K562 (cell line): ENCODE results near the gene CABLES1. TPM values are rescaled to one million over a fixed set of nuclear protein-coding genes. Genes with fewer than 3 reads are reported as not detected.

Experiments
- ATAC-seq: fragments of 200-7000 bp; cut with Tn5 transposase; 3 replicates; pipeline ENCODE4 v1.9.1; 2020; ENCODE audit warnings: moderate library complexity
- BruUV-seq: library from RNA; stranded (reverse); fragments of 400-500 nt; replicated peaks from 2 replicates; lab custom pipeline; 2021; lab: Mats Ljungman, UMichigan
- CTCF ChIA-PET: fragments of 300-600 bp; formaldehyde crosslinking; extraction: SDS; loops from one replicate; lab custom pipeline; 2021; ENCODE audit warnings: low intra/inter-chr PET ratio; lab: Yijun Ruan, JAX
- POLR2A ChIA-PET: fragments of 300-600, 350-650 bp; sonication (Branson Sonifier 250); formaldehyde crosslinking; extraction: SDS; loops from one replicate; lab custom pipeline; 2021; ENCODE audit warnings: antibody characterized with exemption, inconsistent platforms; lab: Yijun Ruan, JAX
- DNase-seq, 4 experiments: peaks; one replicate each; pipeline versions ENCODE4 v3.0.0 to v3.0.0-alpha.2; 2011 to 2018; ENCODE audit warnings: low spot score in 3 of 4, mixed read lengths in 3 of 4; ENCODE audit errors: extremely low read depth in 1 of 4
- FAIRE-seq: peaks from 2 replicates; lab custom pipeline; 2011; peaks lifted over from hg19 to GRCh38; lab: Jason Lieb, UNC
- H2AFZ ChIP-seq: 2 replicates; pipeline ENCODE4 v1.6.0; 2011; ENCODE audit warnings: low read depth, low read length, control low read depth, inconsistent platforms
- H3K27ac ChIP-seq: fragments of 200-600 bp; 3 replicates; pipeline ENCODE4 v1.8.0; 2011; ENCODE audit warnings: low read depth, mild to moderate bottlenecking, control low read depth, inconsistent platforms, low read length, moderate library complexity, mixed read lengths; ENCODE audit errors: extremely low read depth
- H3K27me3 ChIP-seq, 2 experiments: fragments of 300-600 bp in 1 of 2; 2 replicates in 1 of 2; 3 replicates in 1 of 2; pipeline versions ENCODE4 v1.6.0 to v1.8.0; 2011; ENCODE audit warnings: inconsistent platforms in 2 of 2, low read length in 2 of 2, mild to moderate bottlenecking in 1 of 2, mixed read lengths in 1 of 2, moderate library complexity in 1 of 2; ENCODE audit not compliant: control insufficient read depth in 2 of 2, insufficient read depth in 2 of 2
- H3K36me3 ChIP-seq: fragments of 300-600 bp; 3 replicates; pipeline ENCODE4 v1.8.0; 2011; ENCODE audit warnings: mild to moderate bottlenecking, low read length, inconsistent platforms; ENCODE audit not compliant: control insufficient read depth, insufficient read depth
- H3K4me1 ChIP-seq, 2 experiments: fragments of 200-600 bp in 1 of 2; replicated peaks in 1 of 2; 2 replicates in 1 of 2; 3 replicates in 1 of 2; pipeline versions ENCODE4 v1.5.1 to v1.8.0; 2011; ENCODE audit warnings: inconsistent platforms in 2 of 2, low read length in 2 of 2, mild to moderate bottlenecking in 1 of 2, mixed read lengths in 1 of 2, moderate library complexity in 1 of 2; ENCODE audit not compliant: control insufficient read depth in 2 of 2, insufficient read depth in 2 of 2
- H3K4me2 ChIP-seq: 2 replicates; pipeline ENCODE4 v1.6.1; 2011; ENCODE audit warnings: low read length, control low read depth, inconsistent platforms, mixed read lengths; ENCODE audit not compliant: insufficient read depth
- H3K4me3 ChIP-seq: fragments of 200-600 bp; sonication (generic), shearing (Covaris generic); 2 replicates; pipeline ENCODE4 v1.5.1; 2016; ENCODE audit warnings: control low read depth, inconsistent platforms
- H3K79me2 ChIP-seq: fragments of 200-600 bp; 3 replicates; pipeline ENCODE4 v1.8.0; 2011; ENCODE audit warnings: low read length, inconsistent platforms; ENCODE audit not compliant: control insufficient read depth, insufficient read depth
- H3K9ac ChIP-seq, 2 experiments: 2 replicates each; pipeline versions ENCODE4 v1.6.0 to v1.6.1; 2011; ENCODE audit warnings: low read depth in 2 of 2, low read length in 2 of 2, control low read depth in 1 of 2, inconsistent platforms in 1 of 2, mild to moderate bottlenecking in 1 of 2, mixed read lengths in 1 of 2; ENCODE audit not compliant: insufficient read depth in 1 of 2
- H3K9me1 ChIP-seq: one replicate; pipeline ENCODE4 v1.6.0; 2011; ENCODE audit warnings: inconsistent platforms, mild to moderate bottlenecking, low read length, moderate library complexity; ENCODE audit not compliant: control insufficient read depth, insufficient read depth
- H3K9me3 ChIP-seq: replicated peaks from 2 replicates; pipeline ENCODE4 v1.5.1; 2011; ENCODE audit warnings: low read depth, low read length, inconsistent platforms; ENCODE audit not compliant: control insufficient read depth, insufficient read depth
- H4K20me1 ChIP-seq: replicated peaks from 2 replicates; pipeline ENCODE4 v1.6.1; 2011; ENCODE audit warnings: low read length, inconsistent platforms, mixed read lengths; ENCODE audit not compliant: control insufficient read depth, insufficient read depth
- ASH1L ChIP-seq: fragments of 450-650 bp; IDR thresholded peaks from 2 replicates; pipeline ENCODE4 v1.6.1; 2018; ENCODE audit warnings: borderline replicate concordance, mild to moderate bottlenecking, low read depth; ENCODE audit not compliant: partially characterized antibody
- CBFA2T2 ChIP-seq: fragments of 450-650 bp; conservative IDR thresholded peaks from 2 replicates; pipeline ENCODE4 v1.6.1; 2017; ENCODE audit warnings: mild to moderate bottlenecking
- CCAR2 ChIP-seq: fragments of 200-400 bp; formaldehyde crosslinking; IDR thresholded peaks from 2 replicates; pipeline ENCODE4 v1.6.1; 2017; ENCODE audit warnings: mild to moderate bottlenecking, low read depth, low read length
- DLX4 ChIP-seq: fragments of 250-450 bp; sonication (Bioruptor Pico); IDR thresholded peaks from 2 replicates; pipeline ENCODE4 v1.6.1; 2021; ENCODE audit warnings: mild to moderate bottlenecking
- EGR1 ChIP-seq: fragments of 450-650 bp; conservative IDR thresholded peaks from 2 replicates; pipeline ENCODE4 v1.6.1; 2017; ENCODE audit warnings: mild to moderate bottlenecking
- EP400 ChIP-seq: fragments of 450-650 bp; IDR thresholded peaks from 2 replicates; pipeline ENCODE4 v1.6.1; 2017; ENCODE audit warnings: antibody characterized with exemption, mild to moderate bottlenecking, moderate library complexity
- IFI16 ChIP-seq: fragments of 250-450 bp; sonication (Bioruptor Pico); IDR thresholded peaks from 2 replicates; pipeline ENCODE4 v2.1.2; 2022; ENCODE audit warnings: mild to moderate bottlenecking, inconsistent platforms
- MYNN ChIP-seq, 2 experiments: sonication (generic); formaldehyde crosslinking in 1 of 2; IDR thresholded peaks; 2 replicates each; pipeline versions ENCODE4 v1.5.0 to v1.6.1; 2016 to 2020; ENCODE audit warnings: antibody characterized with exemption in 1 of 2, missing genetic modification reagents in 1 of 2
- NEUROD1 ChIP-seq: fragments of 150-350 bp; IDR thresholded peaks from 2 replicates; pipeline ENCODE4 v1.6.1; 2014; ENCODE audit warnings: borderline replicate concordance, low read length, low read depth; ENCODE audit not compliant: partially characterized antibody
- NFE2L1 ChIP-seq: fragments of 450-650 bp; IDR thresholded peaks from 2 replicates; pipeline ENCODE4 v1.6.1; 2016; ENCODE audit warnings: missing genetic modification characterization, low read depth, mild to moderate bottlenecking, missing compliant biosample characterization, moderate library complexity, borderline replicate concordance
- SP2 ChIP-seq: IDR thresholded peaks from 2 replicates; pipeline ENCODE4 v1.6.1; 2011; ENCODE audit warnings: mild to moderate bottlenecking, low read depth, low read length, moderate library complexity; ENCODE audit not compliant: poor library complexity, severe bottlenecking; ENCODE audit errors: extremely low read depth
- SUPT5H ChIP-seq: fragments of 450-650 bp; IDR thresholded peaks from 2 replicates; pipeline ENCODE4 v1.6.1; 2016
- TAL1 ChIP-seq: fragments of 450-650 bp; IDR thresholded peaks from 2 replicates; pipeline ENCODE4 v1.6.1; 2016; ENCODE audit warnings: mild to moderate bottlenecking
- TBL1XR1 ChIP-seq, 2 experiments: IDR thresholded peaks; 2 replicates each; pipeline ENCODE4 v1.6.1; 2012; ENCODE audit warnings: improper control_type of control experiment in 2 of 2, low read length in 2 of 2, mild to moderate bottlenecking in 1 of 2
- TCF3 ChIP-seq: sonication (generic); formaldehyde crosslinking; IDR thresholded peaks from 2 replicates; pipeline ENCODE4 v1.4.0; 2020; ENCODE audit warnings: mild to moderate bottlenecking, missing genetic modification reagents
- TRIM24 ChIP-seq, 2 experiments: fragments of 450-650 bp; IDR thresholded peaks; 2 replicates each; pipeline ENCODE4 v1.6.1; 2016
- ZC3H8 ChIP-seq: fragments of 450-650 bp; IDR thresholded peaks from 2 replicates; pipeline ENCODE4 v1.6.1; 2017
- ZKSCAN8 ChIP-seq: fragments of 200-800 bp; sonication (Bioruptor generic); IDR thresholded peaks from 2 replicates; pipeline ENCODE4 v1.6.1; 2016; ENCODE audit warnings: missing genetic modification characterization, missing compliant biosample characterization
- ZNF133 ChIP-seq: fragments of 250-450 bp; sonication (Bioruptor Pico); IDR thresholded peaks from 2 replicates; pipeline ENCODE4 v1.4.0; 2020; ENCODE audit warnings: mild to moderate bottlenecking
- ZNF436 ChIP-seq: fragments of 250-450, 450-650 bp; sonication (Bioruptor Pico); formaldehyde crosslinking; IDR thresholded peaks from 2 replicates; pipeline ENCODE4 v1.7.0; 2020; ENCODE audit warnings: mild to moderate bottlenecking
- WGBS: fragments of 100-300 bp; shearing (Covaris generic); methylation state at CpG from one replicate; pipeline ENCODE4 v1.1.6; 2016; ENCODE audit warnings: low coverage, mixed read lengths; ENCODE audit not compliant: insufficient coverage; ENCODE audit errors: missing lambda C conversion rate; 5-methylcytosine and 5-hydroxymethylcytosine counted together
- in situ Hi-C: fragments of 300-500 bp; cut with MboI; formaldehyde crosslinking; loops from 4 replicates; pipeline ENCODE4 v1.15.0; 2018; ENCODE audit warnings: inconsistent platforms, mixed read lengths
- intact Hi-C: fragments of 100-400 bp; cut with micrococcal nuclease; formaldehyde crosslinking; loops from 2 replicates; pipeline ENCODE4 v1.14.2; 2022
- polyA plus RNA-seq, 8 experiments: library from polyadenylated mRNA; depleted of rRNA in 4 of 8; stranded (reverse) in 5 of 8; unstranded in 3 of 8; fragments of >200 nt; fragmentation: Nextera tagmentation in 2 of 8; fragmentation: Illumina TruSeq in 1 of 8; extraction: Ambion mirVana in 2 of 8; extraction: Trizol in 1 of 8; gene quantifications; 2 replicates each; pipeline versions ENCODE4 v1.2.1 to v1.2.3, GENCODE V29; 2011 to 2014; ENCODE audit warnings: inconsistent platforms in 1 of 8, missing spikeins in 1 of 8
- total RNA-seq, 7 experiments: library from RNA; depleted of rRNA in 6 of 7; stranded (reverse); fragments of >200 nt in 6 of 7; fragmentation: Illumina TruSeq in 2 of 7; extraction: Trizol in 2 of 7; gene quantifications; 2 replicates each; pipeline versions ENCODE4 v1.2.1 to v1.2.3, GENCODE V29; 2011 to 2021; ENCODE audit warnings: low replicate concordance in 1 of 7
- TF ChIP-seq, protein P1 (sequence below): sonication (generic); formaldehyde crosslinking; IDR thresholded peaks from 2 replicates; pipeline ENCODE4 v1.8.1; 2022; ENCODE audit warnings: missing genetic modification reagents
- TF ChIP-seq, protein P2 (sequence below): sonication (generic); formaldehyde crosslinking; IDR thresholded peaks from 2 replicates; pipeline ENCODE4 v1.8.0; 2023; ENCODE audit warnings: mild to moderate bottlenecking, missing genetic modification reagents

CABLES1 gene
- total and polyA plus RNA-seq, 9 of the 15 experiments (the other 6 are each of a cell fraction or from before 2014, with no cell fraction given) = 0.04 to 0.10 (median 0.06) TPM; not detected in 3

DNA sequence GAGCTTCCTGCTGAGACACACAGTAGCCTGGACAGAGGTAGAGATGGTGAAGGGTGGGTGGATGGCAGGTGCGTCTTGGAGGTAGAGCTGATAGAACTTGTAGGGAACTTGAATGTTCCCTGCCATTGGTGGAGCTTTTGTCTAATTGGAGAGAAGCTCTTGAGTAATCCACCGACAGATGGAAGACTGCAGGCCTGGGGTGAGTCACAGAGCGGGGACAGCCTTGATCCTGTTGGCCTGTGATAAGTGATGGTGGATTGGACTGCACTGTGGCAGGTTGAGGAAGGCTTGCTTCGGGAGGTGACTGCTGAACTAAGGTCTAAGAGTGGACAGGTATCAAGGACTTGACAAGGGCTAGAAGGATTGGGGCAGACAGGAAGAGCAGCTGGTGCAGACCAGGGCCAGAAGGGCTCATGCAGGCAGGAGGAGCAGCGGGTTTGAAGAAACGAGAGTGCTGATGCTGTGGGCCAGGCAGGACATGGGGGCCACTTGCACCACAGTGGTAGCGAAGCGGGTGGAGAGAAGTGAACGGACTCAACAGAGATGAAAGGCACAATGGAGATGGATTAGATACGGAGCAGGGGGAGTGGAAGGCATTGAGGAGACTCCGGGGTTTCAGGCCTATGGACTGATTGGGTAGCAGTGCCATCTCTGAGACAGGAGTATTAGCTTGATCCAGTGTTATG is 16.3 kb downstream of the CABLES1 start:
- Histone ChIP-seq H3K9me3 (no peaks in the 10 kb centered on the region; the same call in 1 of the 2 replicates), H3K27ac (no peak overlapping the region), H3K9me1 (no peaks in the 10 kb centered on the region), H3K4me1 (no peaks in the 10 kb centered on the region), H3K27me3 (peaks cover 52 to 72% of the 10 kb centered on the region in 2 experiments), H3K9ac (no peak overlapping the region), H3K4me3 (no peak overlapping the region), H2AFZ (no peak overlapping the region), H3K4me2 (no peak overlapping the region), H3K36me3 (no peaks in the 10 kb centered on the region), H4K20me1 (0 out of 2 replicates have a peak, but pooled peaks cover 7% of the 10 kb centered on the region), H3K79me2 (no peaks in the 10 kb centered on the region)
- BruUV-seq = no TSS peak
- peak; percentile 26 for FAIRE-seq
- POLR2A ChIA-PET = interaction anchor here (0.8 kb wide), 1 partner anchor 158 kb away, joined by 3 read pairs; no protein-coding TSS in a partner anchor
- WGBS = 2% methylated on average over 11 of the region's 11 CpGs
- intact Hi-C loops (no loop called here), in situ Hi-C loops (no loop called here)
- ATAC-seq = peak; percentile 75
- DNase-seq = peak in 2 of 4 experiments; percentile 28 to 40
- CTCF ChIA-PET = no interaction called here
- no peak for TF ChIP-seq EGR1
- peak; percentile 37 for TF ChIP-seq CBFA2T2
- TF ChIP-seq ZKSCAN8 (CRISPR knock-in tag) = no peak
- TF ChIP-seq TCF3 (CRISPR knock-in tag) = peak; percentile 56
- TF ChIP-seq CCAR2 = no peak
- no peak for TF ChIP-seq EP400
- no peak for TF ChIP-seq ZNF436 (CRISPR knock-in tag)
- TF ChIP-seq TAL1 = peak; percentile 36; the same call in 1 of the 2 replicates
- TF ChIP-seq, protein P1, sequence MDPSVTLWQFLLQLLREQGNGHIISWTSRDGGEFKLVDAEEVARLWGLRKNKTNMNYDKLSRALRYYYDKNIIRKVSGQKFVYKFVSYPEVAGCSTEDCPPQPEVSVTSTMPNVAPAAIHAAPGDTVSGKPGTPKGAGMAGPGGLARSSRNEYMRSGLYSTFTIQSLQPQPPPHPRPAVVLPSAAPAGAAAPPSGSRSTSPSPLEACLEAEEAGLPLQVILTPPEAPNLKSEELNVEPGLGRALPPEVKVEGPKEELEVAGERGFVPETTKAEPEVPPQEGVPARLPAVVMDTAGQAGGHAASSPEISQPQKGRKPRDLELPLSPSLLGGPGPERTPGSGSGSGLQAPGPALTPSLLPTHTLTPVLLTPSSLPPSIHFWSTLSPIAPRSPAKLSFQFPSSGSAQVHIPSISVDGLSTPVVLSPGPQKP (CRISPR knock-in tag) = no peak
- no peak for TF ChIP-seq TBL1XR1 (IDR thresholded peaks at IDR 0.05; ENCODE audit: low read length in 2 of 2)
- TF ChIP-seq SUPT5H = no peak
- no peak for TF ChIP-seq NFE2L1 (tag)
- no peak for TF ChIP-seq MYNN (IDR thresholded peaks at IDR 0.05)
- no peak for TF ChIP-seq MYNN (CRISPR knock-in tag; IDR thresholded peaks at IDR 0.05)
- peak in 1 of 2 experiments; percentile 23; a peak in 1 of 4 replicates for TF ChIP-seq TRIM24 (IDR thresholded peaks at IDR 0.05)
- no peak for TF ChIP-seq ZNF133 (CRISPR knock-in tag)
- no peak for TF ChIP-seq NEUROD1
- TF ChIP-seq IFI16 (CRISPR knock-in tag) = no peak
- no peak for TF ChIP-seq DLX4 (CRISPR knock-in tag)
- no peak for TF ChIP-seq SP2
- TF ChIP-seq, protein P2, sequence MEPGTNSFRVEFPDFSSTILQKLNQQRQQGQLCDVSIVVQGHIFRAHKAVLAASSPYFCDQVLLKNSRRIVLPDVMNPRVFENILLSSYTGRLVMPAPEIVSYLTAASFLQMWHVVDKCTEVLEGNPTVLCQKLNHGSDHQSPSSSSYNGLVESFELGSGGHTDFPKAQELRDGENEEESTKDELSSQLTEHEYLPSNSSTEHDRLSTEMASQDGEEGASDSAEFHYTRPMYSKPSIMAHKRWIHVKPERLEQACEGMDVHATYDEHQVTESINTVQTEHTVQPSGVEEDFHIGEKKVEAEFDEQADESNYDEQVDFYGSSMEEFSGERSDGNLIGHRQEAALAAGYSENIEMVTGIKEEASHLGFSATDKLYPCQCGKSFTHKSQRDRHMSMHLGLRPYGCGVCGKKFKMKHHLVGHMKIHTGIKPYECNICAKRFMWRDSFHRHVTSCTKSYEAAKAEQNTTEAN (CRISPR knock-in tag) = no peak
- no peak for TF ChIP-seq ZC3H8
- TF ChIP-seq ASH1L = no peak
